Kidney epithelial cell (primary cell): ENCODE data around the gene ARHGEF10L. TPM values are rescaled to one million over a fixed set of nuclear protein-coding genes. Genes with fewer than 3 reads are reported as not detected.

Experiments
- DNase-seq: peaks from one replicate; pipeline ENCODE4 v3.0.0-alpha.2; 2010; ENCODE audit warnings: low read depth
- H3K27me3 ChIP-seq: 2 replicates; pipeline ENCODE4 v1.6.0; 2011; ENCODE audit warnings: low read length; ENCODE audit not compliant: control insufficient read depth, insufficient read depth
- H3K36me3 ChIP-seq: 2 replicates; pipeline ENCODE4 v1.5.1; 2011; ENCODE audit warnings: low read length; ENCODE audit not compliant: control insufficient read depth, insufficient read depth
- H3K4me3 ChIP-seq: 2 replicates; pipeline ENCODE4 v1.5.1; 2011; ENCODE audit warnings: low read depth, mild to moderate bottlenecking, control low read depth, low read length
- total RNA-seq: library from RNA; depleted of rRNA; stranded (reverse); fragments of >200 nt; gene quantifications from 2 replicates; pipeline ENCODE4 v1.2.3, GENCODE V29; 2015
- TF ChIP-seq, protein P1 (sequence below): IDR thresholded peaks from 2 replicates; pipeline ENCODE4 v1.5.1; 2011; ENCODE audit warnings: mild to moderate bottlenecking, moderate library complexity, low read length, control low read depth, inconsistent platforms; ENCODE audit not compliant: insufficient read depth, poor library complexity, severe bottlenecking

The ARHGEF10L gene
- total RNA-seq, 1 donor from 2014 or later, result 23.5 TPM

DNA sequence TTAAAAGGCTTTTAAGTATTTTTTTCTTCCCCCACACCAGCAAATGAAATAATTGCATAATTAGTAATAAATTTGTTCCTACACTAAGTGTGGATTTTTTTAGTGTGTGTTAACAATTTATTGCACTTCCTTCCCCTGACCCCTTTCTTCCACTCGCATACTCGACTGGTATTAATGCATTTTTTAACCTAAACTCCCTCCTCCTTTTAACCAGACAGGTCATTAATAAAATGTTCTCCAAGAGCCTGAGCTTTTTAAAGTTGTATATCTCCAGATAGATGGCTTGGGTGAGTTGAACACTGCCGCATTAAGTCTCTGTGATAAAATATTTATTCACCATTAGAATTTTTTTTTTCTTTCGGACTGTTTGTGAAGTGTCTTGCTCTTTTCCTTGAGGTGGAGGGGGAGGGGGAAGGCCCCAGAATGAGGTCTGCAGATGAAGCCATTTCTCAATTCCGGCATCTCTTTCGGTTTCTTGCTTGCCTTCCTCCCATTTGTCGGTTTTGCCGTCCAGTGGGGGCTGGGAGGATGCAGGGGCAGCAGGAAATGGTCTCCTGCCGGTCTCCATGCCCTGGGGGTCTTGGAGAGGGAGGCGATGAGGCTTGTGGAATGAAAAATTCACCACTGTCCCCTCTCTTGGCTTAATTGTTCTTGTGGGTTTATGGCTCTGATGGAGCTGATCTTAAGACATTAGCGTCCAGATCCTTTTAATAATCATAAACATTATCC is 151.6 kb downstream of the ARHGEF10L start:
- H3K4me3 ChIP-seq, result no peak overlapping the region
- DNase-seq, result no peak
- H3K36me3 ChIP-seq, result no peaks in the 10 kb centered on the region
- TF ChIP-seq, protein P1, sequence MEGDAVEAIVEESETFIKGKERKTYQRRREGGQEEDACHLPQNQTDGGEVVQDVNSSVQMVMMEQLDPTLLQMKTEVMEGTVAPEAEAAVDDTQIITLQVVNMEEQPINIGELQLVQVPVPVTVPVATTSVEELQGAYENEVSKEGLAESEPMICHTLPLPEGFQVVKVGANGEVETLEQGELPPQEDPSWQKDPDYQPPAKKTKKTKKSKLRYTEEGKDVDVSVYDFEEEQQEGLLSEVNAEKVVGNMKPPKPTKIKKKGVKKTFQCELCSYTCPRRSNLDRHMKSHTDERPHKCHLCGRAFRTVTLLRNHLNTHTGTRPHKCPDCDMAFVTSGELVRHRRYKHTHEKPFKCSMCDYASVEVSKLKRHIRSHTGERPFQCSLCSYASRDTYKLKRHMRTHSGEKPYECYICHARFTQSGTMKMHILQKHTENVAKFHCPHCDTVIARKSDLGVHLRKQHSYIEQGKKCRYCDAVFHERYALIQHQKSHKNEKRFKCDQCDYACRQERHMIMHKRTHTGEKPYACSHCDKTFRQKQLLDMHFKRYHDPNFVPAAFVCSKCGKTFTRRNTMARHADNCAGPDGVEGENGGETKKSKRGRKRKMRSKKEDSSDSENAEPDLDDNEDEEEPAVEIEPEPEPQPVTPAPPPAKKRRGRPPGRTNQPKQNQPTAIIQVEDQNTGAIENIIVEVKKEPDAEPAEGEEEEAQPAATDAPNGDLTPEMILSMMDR, result no peak
- H3K27me3 ChIP-seq, result no peaks in the 10 kb centered on the region

DNA sequence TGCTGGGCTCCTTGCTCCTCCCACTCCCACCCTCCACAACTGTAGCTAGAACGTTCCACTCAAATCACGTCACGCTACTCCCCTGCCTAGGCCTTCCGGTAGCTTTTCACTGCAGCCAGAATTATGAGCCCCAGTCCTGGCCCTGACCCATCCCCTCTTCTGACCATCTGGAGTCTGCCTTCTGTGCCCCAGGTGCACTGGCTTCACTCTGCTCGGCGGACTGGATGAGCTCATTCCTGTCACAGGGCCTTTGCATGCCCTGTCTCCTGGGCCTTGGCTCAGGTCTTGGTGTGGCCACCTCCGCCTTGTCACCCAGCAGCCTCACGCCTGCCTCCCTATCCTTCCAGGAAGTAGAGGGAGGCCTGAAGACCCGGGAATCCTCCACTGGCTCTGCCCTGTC is 153.1 kb downstream of the ARHGEF10L start:
- no peak overlapping the region for H3K4me3 ChIP-seq
- no peaks in the 10 kb centered on the region for H3K27me3 ChIP-seq
- DNase-seq, result no peak
- TF ChIP-seq, protein P1, result no peak
- H3K36me3 ChIP-seq, result peaks cover 1% of the 10 kb centered on the region

DNA sequence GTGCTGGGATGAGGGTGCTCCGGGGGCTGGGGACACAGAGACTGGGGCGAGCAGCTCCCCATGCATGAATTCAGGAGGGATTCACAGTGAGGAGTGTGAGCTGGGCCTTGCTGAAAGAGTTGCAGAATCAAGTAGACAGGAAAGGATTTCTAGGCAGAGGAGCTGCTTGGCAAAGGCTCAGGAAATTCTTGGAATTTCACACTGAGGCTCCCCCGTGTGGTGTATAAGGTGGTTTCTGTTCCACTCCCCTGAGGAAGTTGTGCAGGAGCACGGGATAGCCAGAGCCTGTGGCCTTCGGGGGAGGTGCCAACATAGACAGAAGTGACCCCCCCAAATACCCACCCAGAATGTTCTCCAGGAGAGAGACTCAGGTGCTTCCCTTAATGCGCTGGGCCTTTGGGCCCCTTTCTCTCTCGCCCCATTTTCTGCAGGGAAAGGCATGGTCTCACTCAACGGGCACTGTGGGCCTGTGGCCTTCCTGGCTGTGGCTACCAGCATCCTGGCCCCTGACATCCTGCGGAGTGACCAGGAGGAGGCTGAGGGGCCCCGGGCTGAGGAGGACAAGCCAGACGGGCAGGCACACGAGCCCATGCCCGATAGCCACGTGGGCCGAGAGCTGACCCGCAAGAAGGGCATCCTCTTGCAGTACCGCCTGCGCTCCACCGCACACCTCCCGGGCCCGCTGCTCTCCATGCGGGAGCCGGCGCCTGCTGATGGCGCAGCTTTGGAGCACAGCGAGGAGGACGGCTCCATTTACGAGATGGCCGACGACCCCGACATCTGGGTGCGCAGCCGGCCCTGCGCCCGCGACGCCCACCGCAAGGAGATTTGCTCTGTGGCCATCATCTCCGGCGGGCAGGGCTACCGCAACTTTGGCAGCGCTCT is 157.2 kb downstream of the ARHGEF10L start:
- DNase-seq, result peak; percentile 25
- Histone ChIP-seq H3K4me3 (no peak overlapping the region), H3K36me3 (peaks cover 1% of the 10 kb centered on the region), H3K27me3 (no peaks in the 10 kb centered on the region)
- TF ChIP-seq, protein P1, result peak; percentile 52

DNA sequence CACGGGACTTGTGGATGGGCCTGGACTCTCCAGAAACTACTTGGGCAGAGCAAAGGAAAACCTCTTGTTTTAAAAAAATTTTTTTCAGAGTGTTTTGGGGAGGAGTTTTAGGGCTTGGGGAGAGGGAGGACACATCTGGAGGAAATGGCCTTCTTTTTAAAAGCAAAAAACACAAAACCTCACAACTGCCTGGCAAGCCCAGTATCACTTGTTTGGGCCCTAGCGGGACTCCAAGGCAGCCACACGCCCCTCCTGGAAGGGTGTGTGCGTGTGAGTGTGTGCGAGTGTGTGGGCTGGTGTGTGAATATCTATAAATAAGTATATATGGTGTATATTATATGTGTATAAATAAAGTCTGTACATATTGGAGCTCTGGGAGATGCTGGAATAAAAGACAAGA is 158.0 kb downstream of the ARHGEF10L start:
- no peak overlapping the region for H3K4me3 ChIP-seq
- no peaks in the 10 kb centered on the region for H3K27me3 ChIP-seq
- H3K36me3 ChIP-seq, result peaks cover 1% of the 10 kb centered on the region
- DNase-seq, result no peak
- TF ChIP-seq, protein P1, result no peak

DNA sequence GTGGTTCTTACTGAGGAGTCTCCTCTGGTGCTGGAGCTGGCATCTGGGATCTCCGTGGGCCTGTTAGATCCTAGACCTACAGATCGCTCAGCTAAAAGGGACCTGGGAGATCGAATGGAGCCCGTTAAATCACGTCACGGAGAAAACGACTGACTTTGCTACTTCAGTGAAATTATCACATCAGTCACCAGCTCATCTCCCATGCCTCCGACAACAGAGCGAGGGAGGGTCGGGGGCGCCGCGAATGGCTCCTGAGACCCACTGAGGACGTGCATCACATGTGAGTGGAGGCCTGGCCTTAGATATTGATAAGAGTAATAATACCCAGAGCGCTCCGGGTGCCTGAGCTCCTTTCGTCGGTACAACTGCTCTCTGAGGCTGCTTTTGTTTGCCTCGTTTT is 160.1 kb downstream of the ARHGEF10L start:
- Histone ChIP-seq H3K36me3 (peaks cover 1% of the 10 kb centered on the region), H3K27me3 (no peaks in the 10 kb centered on the region), H3K4me3 (no peak overlapping the region)
- no peak for DNase-seq
- TF ChIP-seq, protein P1, result no peak
